Colonic mucosa (tissue), 4 donors: ENCODE data around the gene GP9. TPM values are rescaled to one million over a fixed set of nuclear protein-coding genes. Genes with fewer than 3 reads are reported as not detected.
A peak's percentile ranks its signal among the peaks of the same experiment; 100 is the strongest.

Source experiments
- DNase-seq: peaks from one replicate; pipeline ENCODE4 v3.0.0-alpha.2; 2020
- H3K27ac ChIP-seq: fragments of 200-600 bp; one replicate; pipeline ENCODE4 v1.8.0; 2021
- H3K27me3 ChIP-seq: fragments of 200-600 bp; one replicate; pipeline ENCODE4 v1.8.0; 2021
- H3K36me3 ChIP-seq: fragments of 200-600 bp; one replicate; pipeline ENCODE4 v1.8.0; 2021
- H3K4me1 ChIP-seq: fragments of 200-600 bp; one replicate; pipeline ENCODE4 v1.8.0; 2021; ENCODE audit warnings: mild to moderate bottlenecking
- H3K4me3 ChIP-seq: fragments of 200-600 bp; one replicate; pipeline ENCODE4 v1.8.0; 2021
- H3K9ac ChIP-seq, 2 donors: one replicate each; pipeline ENCODE4 v1.7.0; 2013; ENCODE audit warnings: control low read depth in 2 of 2, low read depth in 2 of 2, low read length in 2 of 2
- H3K9me3 ChIP-seq: fragments of 200-600 bp; one replicate; pipeline ENCODE4 v1.8.0; 2021
- CTCF ChIP-seq: fragments of 200-600 bp; IDR thresholded peaks from one replicate; pipeline ENCODE4 v1.8.0; 2022; ENCODE audit warnings: antibody characterized with exemption, mild to moderate bottlenecking
- intact Hi-C: fragments of 100-400 bp; cut with DNase I; formaldehyde crosslinking; loops from one replicate; pipeline ENCODE4 v1.14.1; 2022
- total RNA-seq, 2 donors: library from RNA; stranded (reverse); fragmentation: NEBNext Ultra II Directional in 1 of 2; extraction: Animal tissue kit (Norgen Biotek cat#: 25700) in 1 of 2; gene quantifications; one replicate each; pipeline ENCODE4 v1.2.1, GENCODE V29; 2021
- donor health status: healthy.
- donor health status: DM: no; HTN: no; CAD: no.
- donor health status: DM: no; HTN: no; CAD: no.

The GP9 gene
- total RNA-seq, 2 donors from 2014 or later, result 0.37 TPM; not detected in 1

- Histone ChIP-seq H3K9me3 (no peaks in the 10 kb centered on the region), H3K4me3 (peak overlapping the region; percentile 22), H3K27me3 (no peaks in the 10 kb centered on the region), H3K9ac (peak overlapping the region in 1 of 2 donors; percentile 50), H3K4me1 (no peaks in the 10 kb centered on the region), H3K27ac (no peak overlapping the region), H3K36me3 (no peaks in the 10 kb centered on the region)
- no peak for TF ChIP-seq CTCF
- intact Hi-C loops, result no loop called here
- DNase-seq, result no peak
Observed at GRCh38 chr3:129046037-129046731, 14.4 kb upstream of the GP9 start.

- Histone ChIP-seq H3K36me3 (no peaks in the 10 kb centered on the region), H3K27me3 (no peaks in the 10 kb centered on the region), H3K4me1 (no peaks in the 10 kb centered on the region), H3K4me3 (no peak overlapping the region), H3K9me3 (no peaks in the 10 kb centered on the region), H3K9ac (peak overlapping the region in 1 of 2 donors; percentile 50), H3K27ac (no peak overlapping the region)
- intact Hi-C loops, result no loop called here
- no peak for DNase-seq
- no peak for TF ChIP-seq CTCF
Observed at GRCh38 chr3:129046732-129047552, 13.6 kb upstream of the GP9 start.

- no peak for TF ChIP-seq CTCF
- no peaks in the 10 kb centered on the region for H3K4me1 ChIP-seq
- intact Hi-C loops, result no loop called here
- no peaks in the 10 kb centered on the region for H3K27me3 ChIP-seq
- no peaks in the 10 kb centered on the region for H3K9me3 ChIP-seq
- no peak overlapping the region for H3K27ac ChIP-seq
- no peak overlapping the region for H3K4me3 ChIP-seq
- DNase-seq, result no peak
- H3K36me3 ChIP-seq, result no peaks in the 10 kb centered on the region
- no peak overlapping the region for H3K9ac ChIP-seq
Observed at GRCh38 chr3:129047553-129047839, 13.1 kb upstream of the GP9 start.

GRCh38 chr3:129050556-129051295 lies 9.9 kb upstream of the GP9 start:
- DNase-seq, result no peak
- TF ChIP-seq CTCF, result no peak
- H3K4me1 ChIP-seq, result peaks cover 5% of the 10 kb centered on the region
- H3K36me3 ChIP-seq, result no peaks in the 10 kb centered on the region
- no peak overlapping the region for H3K4me3 ChIP-seq
- no peaks in the 10 kb centered on the region for H3K9me3 ChIP-seq
- intact Hi-C loops, result no loop called here
- peak overlapping the region in 1 of 2 donors; percentile 19 for H3K9ac ChIP-seq
- no peaks in the 10 kb centered on the region for H3K27me3 ChIP-seq
- no peak overlapping the region for H3K27ac ChIP-seq

- no peaks in the 10 kb centered on the region for H3K27me3 ChIP-seq
- peak overlapping the region; percentile 53 for H3K27ac ChIP-seq
- intact Hi-C loops, result no loop called here
- no peak for TF ChIP-seq CTCF
- H3K36me3 ChIP-seq, result no peaks in the 10 kb centered on the region
- peak overlapping the region in 1 of 2 donors; percentile 53 for H3K9ac ChIP-seq
- no peaks in the 10 kb centered on the region for H3K9me3 ChIP-seq
- H3K4me1 ChIP-seq, result peaks cover 9% of the 10 kb centered on the region
- DNase-seq, result peak; percentile 60
- no peak overlapping the region for H3K4me3 ChIP-seq
Observed at GRCh38 chr3:129051871-129052340, 8.7 kb upstream of the GP9 start.
